ENCODE measurements around the gene TROAP.
"Not testable (repeated sequence)": the region's sequence is repeated elsewhere in the genome, so short reads cannot be mapped to it uniquely, and the experiment has no call there.

Gene TROAP

GRCh38 chr12:49370539-49370938 is 47.5 kb downstream of the TROAP start:
- H3K4me2 ChIP-seq (ENCODE audit: low read depth, low read length, poor library complexity, severe bottlenecking): peak overlapping the region; percentile 92
- peaks cover 67% of the 10 kb centered on the region for H3K4me1 ChIP-seq (ENCODE audit: insufficient read depth, low read length, poor library complexity, severe bottlenecking)

GRCh38 chr12:49375406-49375805 is 52.4 kb downstream of the TROAP start:
- no peak overlapping the region for H3K9ac ChIP-seq (ENCODE audit: low read depth, low read length, poor library complexity, severe bottlenecking)
- H3K36me3 ChIP-seq (ENCODE audit: insufficient read depth, low read length): no peaks in the 10 kb centered on the region
- H3K9me2 ChIP-seq (replicated peaks; ENCODE audit: low read depth, low read length): no peaks in the 10 kb centered on the region
- peaks cover 77% of the 10 kb centered on the region for H3K79me2 ChIP-seq (ENCODE audit: insufficient read depth, low read length)
- no peaks in the 10 kb centered on the region for H3F3A ChIP-seq (ENCODE audit: low read depth)
- H4K20me1 ChIP-seq (ENCODE audit: insufficient read depth, low read length, poor library complexity, severe bottlenecking): peaks cover 16% of the 10 kb centered on the region
- no peak overlapping the region for H2AFZ ChIP-seq (ENCODE audit: low read length)
- H3K4me1 ChIP-seq (ENCODE audit: insufficient read depth, low read length, poor library complexity, severe bottlenecking): peaks cover 40% of the 10 kb centered on the region
- H3K4me3 ChIP-seq (ENCODE audit: low read length, poor library complexity, severe bottlenecking): peak overlapping the region; percentile 29
- TF ChIP-seq EZH2phosphoT487 (IDR thresholded peaks at IDR 0.05; ENCODE audit: borderline replicate concordance) (no peak), CTCF (conservative IDR thresholded peaks at IDR 0.05; ENCODE audit: low read length) (no peak)
- no peaks in the 10 kb centered on the region for H3K27me3 ChIP-seq (ENCODE audit: insufficient read depth, low read length, poor library complexity, severe bottlenecking)
- H3K4me2 ChIP-seq (ENCODE audit: low read depth, low read length, poor library complexity, severe bottlenecking): peak overlapping the region; percentile 31
- no peaks in the 10 kb centered on the region for H3K9me3 ChIP-seq (ENCODE audit: insufficient read depth, low read depth, low read length)

More at GRCh38 chr12:49370539-49370938, 47.5 kb downstream of the TROAP start:
- H3K36me3 ChIP-seq (ENCODE audit: insufficient read depth, low read length): no peaks in the 10 kb centered on the region
- no peaks in the 10 kb centered on the region for H3K27me3 ChIP-seq (ENCODE audit: insufficient read depth, low read length, poor library complexity, severe bottlenecking)
- H3K4me3 ChIP-seq (ENCODE audit: low read length, poor library complexity, severe bottlenecking): peak overlapping the region; percentile 92
- no peak overlapping the region for H2AFZ ChIP-seq (ENCODE audit: low read length)
- H3F3A ChIP-seq (ENCODE audit: low read depth): peaks cover 3% of the 10 kb centered on the region; the same call in 1 of the 2 replicates
- H3K9me2 ChIP-seq (replicated peaks; ENCODE audit: low read depth, low read length): no peaks in the 10 kb centered on the region
- no peak overlapping the region for H3K9ac ChIP-seq (ENCODE audit: low read depth, low read length, poor library complexity, severe bottlenecking)
- no peaks in the 10 kb centered on the region for H3K9me3 ChIP-seq (ENCODE audit: insufficient read depth, low read depth, low read length)
- no peak for TF ChIP-seq CTCF (conservative IDR thresholded peaks at IDR 0.05; ENCODE audit: low read length)
- TF ChIP-seq EZH2phosphoT487 (IDR thresholded peaks at IDR 0.05; ENCODE audit: borderline replicate concordance): no peak
- H4K20me1 ChIP-seq (ENCODE audit: insufficient read depth, low read length, poor library complexity, severe bottlenecking): peaks cover 35% of the 10 kb centered on the region
- H3K79me2 ChIP-seq (ENCODE audit: insufficient read depth, low read length): peaks cover 77% of the 10 kb centered on the region

DNA sequence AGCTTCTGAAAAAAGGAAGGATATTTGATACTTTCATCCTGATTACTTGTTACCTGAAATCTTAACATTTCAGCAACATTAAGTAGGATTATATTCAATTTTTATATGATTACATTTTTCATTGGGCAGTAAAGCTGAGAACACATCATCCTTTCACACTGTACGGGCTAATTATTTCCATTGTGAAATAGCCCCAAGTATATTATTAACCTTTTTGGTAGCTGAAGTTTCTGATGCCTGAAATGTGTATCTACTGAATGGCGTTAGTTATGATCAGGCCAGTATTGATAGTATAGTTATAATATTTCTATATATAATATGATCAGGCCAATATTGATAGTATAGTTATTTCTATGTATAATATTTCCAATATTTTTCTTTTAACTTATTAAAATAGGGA is 54.3 kb downstream of the TROAP start:
- H3K4me2 ChIP-seq (ENCODE audit: low read depth, low read length, poor library complexity, severe bottlenecking): no peak overlapping the region
- H3K9me3 ChIP-seq (ENCODE audit: insufficient read depth, low read depth, low read length): no peaks in the 10 kb centered on the region
- peaks cover 21% of the 10 kb centered on the region for H3K4me1 ChIP-seq (ENCODE audit: insufficient read depth, low read length, poor library complexity, severe bottlenecking)
- no peak overlapping the region for H2AFZ ChIP-seq (ENCODE audit: low read length)
- H3K27me3 ChIP-seq (ENCODE audit: insufficient read depth, low read length, poor library complexity, severe bottlenecking): no peaks in the 10 kb centered on the region
- H3F3A ChIP-seq (ENCODE audit: low read depth): no peaks in the 10 kb centered on the region
- peaks cover 74% of the 10 kb centered on the region for H3K79me2 ChIP-seq (ENCODE audit: insufficient read depth, low read length)
- H3K9ac ChIP-seq (ENCODE audit: low read depth, low read length, poor library complexity, severe bottlenecking): no peak overlapping the region
- no peaks in the 10 kb centered on the region for H3K9me2 ChIP-seq (replicated peaks; ENCODE audit: low read depth, low read length)
- no peaks in the 10 kb centered on the region for H3K36me3 ChIP-seq (ENCODE audit: insufficient read depth, low read length)
- TF ChIP-seq CTCF (conservative IDR thresholded peaks at IDR 0.05; ENCODE audit: low read length) (no peak), EZH2phosphoT487 (IDR thresholded peaks at IDR 0.05; ENCODE audit: borderline replicate concordance) (no peak)
- H3K4me3 ChIP-seq (ENCODE audit: low read length, poor library complexity, severe bottlenecking): no peak overlapping the region
- peaks cover 9% of the 10 kb centered on the region for H4K20me1 ChIP-seq (ENCODE audit: insufficient read depth, low read length, poor library complexity, severe bottlenecking)

GRCh38 chr12:49380184-49380583 is 57.1 kb downstream of the TROAP start:
- H3F3A ChIP-seq (ENCODE audit: low read depth); H2AFZ ChIP-seq (ENCODE audit: low read length); H3K9ac ChIP-seq (ENCODE audit: low read depth, low read length, poor library complexity, severe bottlenecking); H3K9me3 ChIP-seq (ENCODE audit: insufficient read depth, low read depth, low read length); H3K36me3 ChIP-seq (ENCODE audit: insufficient read depth, low read length); H3K27me3 ChIP-seq (ENCODE audit: insufficient read depth, low read length, poor library complexity, severe bottlenecking); H3K4me3 ChIP-seq (ENCODE audit: low read length, poor library complexity, severe bottlenecking); H4K20me1 ChIP-seq (ENCODE audit: insufficient read depth, low read length, poor library complexity, severe bottlenecking); H3K4me2 ChIP-seq (ENCODE audit: low read depth, low read length, poor library complexity, severe bottlenecking); H3K4me1 ChIP-seq (ENCODE audit: insufficient read depth, low read length, poor library complexity, severe bottlenecking); H3K9me2 ChIP-seq (replicated peaks; ENCODE audit: low read depth, low read length): not testable (repeated sequence)
- H3K79me2 ChIP-seq (ENCODE audit: insufficient read depth, low read length): peaks cover 71% of the 10 kb centered on the region

Data from Loucy (cell line).